Caco-2 (cell line): Measurements from ENCODE around the gene TRAPPC2B. TPM values are rescaled to one million over a fixed set of nuclear protein-coding genes. Genes with fewer than 3 reads are reported as not detected.

Source experiments
- BruUV-seq: library from RNA; stranded (reverse); fragments of 400-500 nt; replicated peaks from 2 replicates; lab custom pipeline; 2021; lab: Mats Ljungman, UMichigan
- CTCF ChIA-PET: fragments of 300-600 bp; sonication (Branson Sonifier 250); formaldehyde crosslinking; loops from one replicate; lab custom pipeline; 2022; ENCODE audit warnings: antibody characterized with exemption; lab: Charles Lee
- POLR2A ChIA-PET: fragments of 300-600 bp; sonication (Branson Sonifier 250); formaldehyde crosslinking; loops from one replicate; lab custom pipeline; 2022; ENCODE audit warnings: antibody characterized with exemption; lab: Charles Lee
- DNase-seq, 2 experiments: peaks; one replicate each; pipeline versions ENCODE4 v3.0.0 to v3.0.0-alpha.2; 2020 to 2022
- H3K27me3 ChIP-seq: replicated peaks from 2 replicates; pipeline ENCODE4 v1.6.0; 2011; ENCODE audit warnings: low read length; ENCODE audit not compliant: control insufficient read depth, insufficient read depth
- H3K36me3 ChIP-seq: 2 replicates; pipeline ENCODE4 v1.5.1; 2011; ENCODE audit warnings: low read length; ENCODE audit not compliant: control insufficient read depth, insufficient read depth
- H3K4me1 ChIP-seq: fragments of 250-450 bp; sonication (Bioruptor Pico); 2 replicates; pipeline ENCODE4 v1.5.1; 2020; ENCODE audit warnings: mild to moderate bottlenecking
- H3K4me3 ChIP-seq: 2 replicates; pipeline ENCODE4 v1.5.1; 2011; ENCODE audit warnings: low read depth, mild to moderate bottlenecking, control low read depth, low read length
- H3K9me3 ChIP-seq: fragments of 250-450 bp; sonication (Bioruptor Pico); 2 replicates; pipeline ENCODE4 v1.5.1; 2020; ENCODE audit warnings: mild to moderate bottlenecking, moderate library complexity
- H3K27ac Mint-ChIP-seq: one replicate; pipeline ENCODE4 v1.8.0; 2022; ENCODE audit warnings: mixed read lengths; ENCODE audit not compliant: unreplicated experiment
- H3K27me3 Mint-ChIP-seq: one replicate; pipeline ENCODE4 v1.8.0; 2022; ENCODE audit warnings: mixed read lengths; ENCODE audit not compliant: insufficient read depth, unreplicated experiment
- H3K36me3 Mint-ChIP-seq: one replicate; pipeline ENCODE4 v1.8.0; 2022; ENCODE audit warnings: mild to moderate bottlenecking, mixed read lengths; ENCODE audit not compliant: insufficient read depth, unreplicated experiment
- H3K4me1 Mint-ChIP-seq: one replicate; pipeline ENCODE4 v1.8.0; 2022; ENCODE audit warnings: low read depth, mixed read lengths; ENCODE audit not compliant: unreplicated experiment
- H3K4me3 Mint-ChIP-seq: one replicate; pipeline ENCODE4 v1.8.0; 2022; ENCODE audit warnings: mild to moderate bottlenecking, moderate library complexity, mixed read lengths; ENCODE audit not compliant: unreplicated experiment
- H3K9me3 Mint-ChIP-seq: one replicate; pipeline ENCODE4 v1.8.0; 2022; ENCODE audit warnings: mixed read lengths; ENCODE audit not compliant: unreplicated experiment
- CTCF ChIP-seq, 2 experiments: fragments of 200-600 bp in 1 of 2; IDR thresholded peaks; 1 replicate in 1 of 2; 2 replicates in 1 of 2; pipeline versions ENCODE4 v1.5.1 to v1.8.0; 2011 to 2022; ENCODE audit warnings: antibody characterized with exemption in 1 of 2, control low read depth in 1 of 2, inconsistent platforms in 1 of 2, low read depth in 1 of 2, low read length in 1 of 2, mild to moderate bottlenecking in 1 of 2, moderate library complexity in 1 of 2; ENCODE audit not compliant: insufficient read depth in 1 of 2, severe bottlenecking in 1 of 2, unreplicated experiment in 1 of 2
- intact Hi-C: fragments of 100-400 bp; cut with micrococcal nuclease; formaldehyde crosslinking; loops from one replicate; pipeline ENCODE4 v1.10.0; 2022; ENCODE audit not compliant: unreplicated experiment
- total RNA-seq: library from RNA; stranded (reverse); gene quantifications from 2 replicates; pipeline ENCODE4 v1.2.3, GENCODE V29; 2022

TRAPPC2B gene
- total RNA-seq, 1 experiment from 2014 or later = 7.0 TPM

GRCh38 chr19:57410877-57411671, 47.7 kb downstream of the TRAPPC2B start, which contains the start of gene ZNF17:
ZNF17 (plus strand) TSS chr19:57411161; CDS start chr19:57413616, 2,455 bp downstream.
- intact Hi-C loops = loop anchor here (1.0 kb wide), 2 partner anchors 24 to 48 kb away; partner anchors contain the start of genes TRAPPC2B, ZNF547 and ZNF749
- peak within 1 kb of the TSS; percentile 42 for H3K27ac Mint-ChIP-seq
- H3K4me3 Mint-ChIP-seq = peak within 1 kb of the TSS; percentile 85
- peaks cover 16% of the 10 kb centered on the region for H3K4me1 Mint-ChIP-seq
- Histone ChIP-seq H3K9me3 (no peaks in the 10 kb centered on the region), H3K4me3 (peak within 1 kb of the TSS; percentile 96), H3K4me1 (no peaks in the 10 kb centered on the region), H3K27me3 (no peaks in the 10 kb centered on the region), H3K36me3 (peaks cover 3% of the 10 kb centered on the region; the same call in 1 of the 2 replicates)
- H3K27me3 Mint-ChIP-seq = no peaks in the 10 kb centered on the region
- DNase-seq = peak; percentile 93 to 94
- ChIA-PET POLR2A (no interaction called here), CTCF (interaction anchor here (0.6 kb wide), 1 partner anchor 530 kb away, joined by 4 read pairs; no protein-coding TSS in a partner anchor)
- H3K9me3 Mint-ChIP-seq = peaks cover 9% of the 10 kb centered on the region
- peaks cover 8% of the 10 kb centered on the region for H3K36me3 Mint-ChIP-seq
- TSS peak; percentile 65 for BruUV-seq
- no peak for TF ChIP-seq CTCF (IDR thresholded peaks at IDR 0.05; ENCODE audit: insufficient read depth in 1 of 2, low read depth in 1 of 2, low read length in 1 of 2, severe bottlenecking in 1 of 2, unreplicated experiment in 1 of 2)

Other genes with a start within 250 kb of the TRAPPC2B start
- gene USP29, start 243.6 kb upstream of the TRAPPC2B start, total RNA-seq = not detected in 2 replicates
- not detected in 2 replicates for gene ZIM3, start 218.3 kb upstream of the TRAPPC2B start, total RNA-seq
- not detected in 2 replicates for gene DUXA, start 196.1 kb upstream of the TRAPPC2B start, total RNA-seq
- gene ZNF264, start 172.1 kb upstream of the TRAPPC2B start, total RNA-seq = 24.9 and 26.2 TPM in 2 replicates
- gene AURKC, start 132.5 kb upstream of the TRAPPC2B start, total RNA-seq = 0.53 and 1.9 TPM in 2 replicates
- 13.6 and 13.8 TPM in 2 replicates for gene ZNF805, start 122.9 kb upstream of the TRAPPC2B start, total RNA-seq
- 54.1 and 60.9 TPM in 2 replicates for gene ZNF460, start 83.1 kb upstream of the TRAPPC2B start, total RNA-seq
- 3.3 and 3.5 TPM in 2 replicates for gene ZNF543, start 43.1 kb upstream of the TRAPPC2B start, total RNA-seq
- gene ZNF304, start 12.3 kb upstream of the TRAPPC2B start, total RNA-seq = 0.07 and 0.09 TPM in 2 replicates
- 0.95 and 1.8 TPM in 2 replicates for gene ZNF547, start within 50 bp of the TRAPPC2B start, total RNA-seq
- gene ZNF548, start 26.3 kb downstream of the TRAPPC2B start, total RNA-seq = 4.9 and 5.5 TPM in 2 replicates
- gene ZNF17, start 47.6 kb downstream of the TRAPPC2B start, total RNA-seq = 7.2 and 9.5 TPM in 2 replicates
- 14.6 and 15.9 TPM in 2 replicates for gene ZNF749, start 71.8 kb downstream of the TRAPPC2B start, total RNA-seq
- 0.11 TPM in 1 of 2 replicates, not detected in the other for gene VN1R1, start 93.6 kb downstream of the TRAPPC2B start, total RNA-seq
- 1.2 and 1.7 TPM in 2 replicates for gene ZNF772, start 114.0 kb downstream of the TRAPPC2B start, total RNA-seq
- gene ZNF419, start 124.2 kb downstream of the TRAPPC2B start, total RNA-seq = 13.6 and 16.9 TPM in 2 replicates
- gene ZNF773, start 136.4 kb downstream of the TRAPPC2B start, total RNA-seq = 7.7 and 10.0 TPM in 2 replicates
- 5.2 and 5.5 TPM in 2 replicates for gene ZNF549, start 163.8 kb downstream of the TRAPPC2B start, total RNA-seq
- 11.2 and 11.5 TPM in 2 replicates for gene ZNF550, start 196.3 kb downstream of the TRAPPC2B start, total RNA-seq
- gene ZNF416, start 215.4 kb downstream of the TRAPPC2B start, total RNA-seq = 5.5 and 6.1 TPM in 2 replicates
- gene ZIK1, start 220.6 kb downstream of the TRAPPC2B start, total RNA-seq = not detected in 2 replicates
- 8.6 and 8.8 TPM in 2 replicates for gene ZNF530, start 236.3 kb downstream of the TRAPPC2B start, total RNA-seq